MM.1S (cell line): Measurements from ENCODE around the gene STARD10.

Experiments used
- DNase-seq: peaks from one replicate; pipeline ENCODE4 v3.0.0-alpha.2; 2015
- H2AFZ ChIP-seq: fragments of 300-600 bp; sonication (generic); 2 replicates; pipeline ENCODE4 v1.6.0; 2016; ENCODE audit warnings: antibody characterized with exemption, low read length
- H3F3A ChIP-seq: fragments of 300-600 bp; sonication (generic); 2 replicates; pipeline ENCODE4 v1.6.1; 2016; ENCODE audit warnings: mild to moderate bottlenecking, antibody characterized with exemption, low read length, moderate library complexity, mixed read lengths; ENCODE audit not compliant: insufficient read depth
- H3K27ac ChIP-seq: fragments of 300-600 bp; sonication (generic); 2 replicates; pipeline ENCODE4 v1.5.1; 2016; ENCODE audit warnings: mild to moderate bottlenecking, low read length
- H3K27me3 ChIP-seq: fragments of 300-600 bp; sonication (generic); replicated peaks from 2 replicates; pipeline ENCODE4 v1.6.0; 2016; ENCODE audit warnings: low read length; ENCODE audit not compliant: insufficient read depth
- H3K36me3 ChIP-seq: fragments of 300-600 bp; sonication (generic); replicated peaks from 2 replicates; pipeline ENCODE4 v1.6.1; 2016; ENCODE audit warnings: mild to moderate bottlenecking, low read length, mixed read lengths; ENCODE audit not compliant: insufficient read depth
- H3K4me1 ChIP-seq: fragments of 300-600 bp; sonication (generic); 2 replicates; pipeline ENCODE4 v1.6.1; 2016; ENCODE audit warnings: low read length, mixed read lengths
- H3K4me2 ChIP-seq: fragments of 300-600 bp; sonication (generic); 2 replicates; pipeline ENCODE4 v1.6.0; 2016; ENCODE audit warnings: low read depth, low read length
- H3K4me3 ChIP-seq: fragments of 300-600 bp; sonication (generic); 2 replicates; pipeline ENCODE4 v1.5.1; 2016; ENCODE audit warnings: low read length, mixed read lengths
- H3K79me2 ChIP-seq: fragments of 300-600 bp; sonication (generic); 2 replicates; pipeline ENCODE4 v1.6.1; 2016; ENCODE audit warnings: mixed run types, low read length, mixed read lengths
- H3K9ac ChIP-seq: fragments of 300-600 bp; sonication (generic); 2 replicates; pipeline ENCODE4 v1.6.1; 2016; ENCODE audit warnings: low read length, mixed read lengths
- H3K9me2 ChIP-seq: fragments of 300-600 bp; sonication (generic); replicated peaks from 2 replicates; pipeline ENCODE4 v1.6.1; 2016; ENCODE audit warnings: mild to moderate bottlenecking, low read length, mixed read lengths; ENCODE audit not compliant: insufficient read depth
- H3K9me3 ChIP-seq: fragments of 300-600 bp; sonication (generic); replicated peaks from 2 replicates; pipeline ENCODE4 v1.6.1; 2016; ENCODE audit warnings: mild to moderate bottlenecking, low read length, mixed read lengths; ENCODE audit not compliant: insufficient read depth
- H4K20me1 ChIP-seq: fragments of 300-600 bp; sonication (generic); 2 replicates; pipeline ENCODE4 v1.6.1; 2016; ENCODE audit warnings: mild to moderate bottlenecking, low read length, moderate library complexity, mixed read lengths; ENCODE audit not compliant: insufficient read depth
- CTCF ChIP-seq: fragments of 300-600 bp; sonication (generic); IDR thresholded peaks from 2 replicates; pipeline ENCODE4 v1.5.1; 2016; ENCODE audit warnings: antibody characterized with exemption, low read length, mixed read lengths
- EZH2 ChIP-seq: fragments of 300-600 bp; sonication (generic); optimal IDR thresholded peaks from 2 replicates; pipeline ENCODE3; 2017; ENCODE audit warnings: low read depth, mild to moderate bottlenecking, antibody characterized with exemption, low read length, mixed read lengths
- EZH2phosphoT487 ChIP-seq: fragments of 300-600 bp; sonication (generic); IDR thresholded peaks from 2 replicates; pipeline ENCODE4 v1.6.1; 2018; ENCODE audit warnings: antibody characterized with exemption, low read length

Gene STARD10

GRCh38 chr11:72722050-72722748, 71.6 kb downstream of the STARD10 start:
- peak overlapping the region; percentile 81 for H2AFZ ChIP-seq
- peak overlapping the region; percentile 86 for H3K4me3 ChIP-seq
- no peaks in the 10 kb centered on the region for H3K27me3 ChIP-seq
- H3K27ac ChIP-seq, result peak overlapping the region; percentile 99
- TF ChIP-seq CTCF (no peak), EZH2phosphoT487 (no peak), EZH2 (no peak)
- no peaks in the 10 kb centered on the region for H3K9me2 ChIP-seq
- H3K36me3 ChIP-seq, result no peaks in the 10 kb centered on the region
- H3K9me3 ChIP-seq, result no peaks in the 10 kb centered on the region
- H3K79me2 ChIP-seq, result peaks cover 67% of the 10 kb centered on the region
- H3K4me1 ChIP-seq, result peaks cover 42% of the 10 kb centered on the region
- no peaks in the 10 kb centered on the region for H4K20me1 ChIP-seq
- H3F3A ChIP-seq, result peaks cover 23% of the 10 kb centered on the region
- peak overlapping the region; percentile 95 for H3K4me2 ChIP-seq
- DNase-seq, result peak; percentile 90
- peak overlapping the region; percentile 96 for H3K9ac ChIP-seq

- no peaks in the 10 kb centered on the region for H3K9me2 ChIP-seq
- peak overlapping the region; percentile 99 for H3K27ac ChIP-seq
- no peaks in the 10 kb centered on the region for H3K36me3 ChIP-seq
- TF ChIP-seq EZH2phosphoT487 (no peak), CTCF (no peak), EZH2 (no peak)
- H4K20me1 ChIP-seq, result no peaks in the 10 kb centered on the region
- H3F3A ChIP-seq, result peaks cover 28% of the 10 kb centered on the region
- peaks cover 47% of the 10 kb centered on the region for H3K4me1 ChIP-seq
- H2AFZ ChIP-seq, result peak overlapping the region; percentile 81
- peak overlapping the region; percentile 86 for H3K4me3 ChIP-seq
- H3K9ac ChIP-seq, result peak overlapping the region; percentile 96
- H3K79me2 ChIP-seq, result peaks cover 73% of the 10 kb centered on the region
- H3K4me2 ChIP-seq, result peak overlapping the region; percentile 95
- DNase-seq, result peak; percentile 41
- H3K27me3 ChIP-seq, result no peaks in the 10 kb centered on the region
- H3K9me3 ChIP-seq, result no peaks in the 10 kb centered on the region
Observed at GRCh38 chr11:72721689-72722049, 72.2 kb downstream of the STARD10 start.

GRCh38 chr11:72721276-72721675, 72.6 kb downstream of the STARD10 start:
- H3K27me3 ChIP-seq, result no peaks in the 10 kb centered on the region
- no peaks in the 10 kb centered on the region for H4K20me1 ChIP-seq
- TF ChIP-seq EZH2 (no peak), EZH2phosphoT487 (no peak), CTCF (no peak)
- H2AFZ ChIP-seq, result no peak overlapping the region
- peak overlapping the region; percentile 95 for H3K4me2 ChIP-seq
- no peak for DNase-seq
- H3K9me2 ChIP-seq, result no peaks in the 10 kb centered on the region
- no peaks in the 10 kb centered on the region for H3K9me3 ChIP-seq
- H3K79me2 ChIP-seq, result peaks cover 74% of the 10 kb centered on the region
- no peaks in the 10 kb centered on the region for H3K36me3 ChIP-seq
- peak overlapping the region; percentile 99 for H3K27ac ChIP-seq
- H3K9ac ChIP-seq, result peak overlapping the region; percentile 96
- H3K4me1 ChIP-seq, result peaks cover 50% of the 10 kb centered on the region
- peaks cover 29% of the 10 kb centered on the region for H3F3A ChIP-seq
- H3K4me3 ChIP-seq, result peak overlapping the region; percentile 86
